Gastrocnemius medialis (tissue), 4 donors: ENCODE results near the gene TPD52L1.
"Not testable (repeated sequence)": the region's sequence is repeated elsewhere in the genome, so short reads cannot be mapped to it uniquely, and the experiment has no call there.

Experiments
- POLR2A ChIP-seq, 2 donors: fragments of 450-650 bp; IDR thresholded peaks; one replicate each; pipeline ENCODE4 v1.6.1; 2017; ENCODE audit warnings: antibody characterized with exemption in 2 of 2, mild to moderate bottlenecking in 2 of 2, moderate library complexity in 2 of 2
- TF ChIP-seq, protein P1 (sequence below), 5 experiments: fragments of 450-650 bp in 3 of 5; fragments of 200-600 bp in 2 of 5; sonication (generic) in 2 of 5; IDR thresholded peaks in 4 of 5; conservative IDR thresholded peaks in 1 of 5; 1 replicate in 4 of 5; 2 replicates in 1 of 5; pipeline ENCODE4 v1.5.1; 2016 to 2019; ENCODE audit warnings: antibody characterized with exemption in 5 of 5, mild to moderate bottlenecking in 3 of 5, moderate library complexity in 3 of 5

GRCh38 chr6:125125856-125126255 is 27.7 kb upstream of the TPD52L1 start:
- TF ChIP-seq, protein P1, sequence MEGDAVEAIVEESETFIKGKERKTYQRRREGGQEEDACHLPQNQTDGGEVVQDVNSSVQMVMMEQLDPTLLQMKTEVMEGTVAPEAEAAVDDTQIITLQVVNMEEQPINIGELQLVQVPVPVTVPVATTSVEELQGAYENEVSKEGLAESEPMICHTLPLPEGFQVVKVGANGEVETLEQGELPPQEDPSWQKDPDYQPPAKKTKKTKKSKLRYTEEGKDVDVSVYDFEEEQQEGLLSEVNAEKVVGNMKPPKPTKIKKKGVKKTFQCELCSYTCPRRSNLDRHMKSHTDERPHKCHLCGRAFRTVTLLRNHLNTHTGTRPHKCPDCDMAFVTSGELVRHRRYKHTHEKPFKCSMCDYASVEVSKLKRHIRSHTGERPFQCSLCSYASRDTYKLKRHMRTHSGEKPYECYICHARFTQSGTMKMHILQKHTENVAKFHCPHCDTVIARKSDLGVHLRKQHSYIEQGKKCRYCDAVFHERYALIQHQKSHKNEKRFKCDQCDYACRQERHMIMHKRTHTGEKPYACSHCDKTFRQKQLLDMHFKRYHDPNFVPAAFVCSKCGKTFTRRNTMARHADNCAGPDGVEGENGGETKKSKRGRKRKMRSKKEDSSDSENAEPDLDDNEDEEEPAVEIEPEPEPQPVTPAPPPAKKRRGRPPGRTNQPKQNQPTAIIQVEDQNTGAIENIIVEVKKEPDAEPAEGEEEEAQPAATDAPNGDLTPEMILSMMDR (IDR thresholded peaks at IDR 0.05 in 4 of 5, conservative IDR thresholded peaks at IDR 0.05 in 1 of 5), result not testable (repeated sequence)
- not testable (repeated sequence) for TF ChIP-seq POLR2A (IDR thresholded peaks at IDR 0.05)
